HG03097 (cell line): ENCODE measurements around the gene SH3RF2.
"Not testable (repeated sequence)": the region's sequence is repeated elsewhere in the genome, so short reads cannot be mapped to it uniquely, and the experiment has no call there.

Source experiments
- ATAC-seq: cut with Tn5 transposase; IDR thresholded peaks from one replicate; pipeline ENCODE4 v1.9.1; 2021; ENCODE audit not compliant: unreplicated experiment, low FRiP score

The SH3RF2 gene

GRCh38 chr5:146001544-146002190 lies 65.3 kb downstream of the SH3RF2 start:
- ATAC-seq = no peak

- ATAC-seq = no peak
These were observed 66.1 kb downstream of the SH3RF2 start for GRCh38 chr5:146002491-146002890.

GRCh38 chr5:146003852-146004251 lies 67.5 kb downstream of the SH3RF2 start:
- no peak for ATAC-seq

- peak; percentile 60 for ATAC-seq
These were observed 68.9 kb downstream of the SH3RF2 start for GRCh38 chr5:146005264-146005663.

GRCh38 chr5:146005723-146006122 lies 69.3 kb downstream of the SH3RF2 start:
- ATAC-seq = no peak

- no peak for ATAC-seq
These were observed 70.3 kb downstream of the SH3RF2 start for GRCh38 chr5:146006470-146007190.

GRCh38 chr5:146007270-146007669 lies 70.9 kb downstream of the SH3RF2 start:
- no peak for ATAC-seq

- no peak for ATAC-seq
These were observed 71.6 kb downstream of the SH3RF2 start for GRCh38 chr5:146007989-146008388.

- no peak for ATAC-seq
These were observed 72.6 kb downstream of the SH3RF2 start for GRCh38 chr5:146009020-146009419.

GRCh38 chr5:146010447-146010846 lies 74.1 kb downstream of the SH3RF2 start:
- not testable (repeated sequence) for ATAC-seq

GRCh38 chr5:146013761-146014160 lies 77.4 kb downstream of the SH3RF2 start:
- ATAC-seq = no peak

GRCh38 chr5:146015001-146015400 lies 78.6 kb downstream of the SH3RF2 start:
- no peak for ATAC-seq

GRCh38 chr5:146016764-146017484 lies 80.5 kb downstream of the SH3RF2 start:
- ATAC-seq = no peak

- no peak for ATAC-seq
These were observed 82.4 kb downstream of the SH3RF2 start for GRCh38 chr5:146018514-146019375.

- ATAC-seq = no peak
These were observed 83.7 kb downstream of the SH3RF2 start for GRCh38 chr5:146020100-146020499.

GRCh38 chr5:146024034-146024433 lies 87.7 kb downstream of the SH3RF2 start:
- no peak for ATAC-seq

GRCh38 chr5:146025114-146025680 lies 88.8 kb downstream of the SH3RF2 start:
- no peak for ATAC-seq

GRCh38 chr5:146025681-146026080 lies 89.3 kb downstream of the SH3RF2 start:
- no peak for ATAC-seq

- ATAC-seq = no peak
These were observed 90.1 kb downstream of the SH3RF2 start for GRCh38 chr5:146026307-146027010.

GRCh38 chr5:146027751-146028150 lies 91.4 kb downstream of the SH3RF2 start:
- ATAC-seq = no peak
